OCI-LY3 (cell line): ENCODE results near the gene SCN1B.

Source experiments
- EZH2phosphoT487 ChIP-seq: fragments of 200-600 bp; shearing (Covaris generic); IDR thresholded peaks from 2 replicates; pipeline ENCODE4 v1.6.1; 2018; ENCODE audit warnings: antibody characterized with exemption, mixed run types, low read depth
- TF ChIP-seq, protein P1 (sequence below): fragments of 200-600, 300-600 bp; sonication (generic); IDR thresholded peaks from 2 replicates; pipeline ENCODE4 v1.5.1; 2014; ENCODE audit warnings: antibody characterized with exemption, low read length, low read depth

DNA sequence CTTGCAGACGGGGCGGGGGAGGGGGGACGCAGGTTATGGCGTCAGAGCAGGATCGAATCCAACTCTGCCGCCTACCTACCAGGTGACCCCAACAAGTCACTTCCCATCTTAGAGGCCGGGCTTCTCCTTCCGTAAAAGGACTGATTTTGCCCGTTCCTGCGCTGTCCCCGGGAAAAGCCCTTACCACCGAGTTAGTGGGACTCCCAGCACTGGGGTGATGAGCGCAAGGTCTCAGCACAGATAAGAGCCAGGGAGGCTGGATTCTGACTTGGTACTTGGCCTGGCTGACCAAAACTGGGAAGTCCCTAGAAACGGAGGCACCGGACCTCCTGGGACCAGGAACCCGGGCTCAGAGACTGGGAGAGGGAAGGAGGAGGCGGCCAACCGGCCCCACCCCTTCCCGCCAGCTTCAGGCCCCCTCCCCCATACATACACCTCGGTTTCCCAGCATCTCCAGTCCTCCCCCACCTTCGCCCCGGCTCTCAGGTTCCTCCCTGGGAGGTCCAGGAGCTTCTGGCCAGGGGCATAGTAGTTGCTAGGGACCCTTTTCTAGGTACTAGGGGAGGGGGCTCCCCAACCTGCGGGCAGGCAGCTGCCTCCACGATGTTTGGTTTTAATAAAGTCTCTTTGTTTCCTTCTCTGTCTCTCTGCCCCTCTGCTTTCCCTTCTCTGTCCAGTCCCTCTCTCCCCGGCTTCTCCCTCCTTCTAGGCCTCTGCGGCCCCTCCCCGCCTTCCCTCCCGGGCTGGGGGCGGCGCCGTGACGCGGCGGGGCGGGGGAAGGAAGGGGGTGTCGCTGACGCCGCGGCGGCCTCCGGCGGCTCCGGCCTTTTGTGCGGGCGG is 30.6 kb upstream of the SCN1B start, which contains the start of gene GRAMD1A:
- TF ChIP-seq, protein P1, sequence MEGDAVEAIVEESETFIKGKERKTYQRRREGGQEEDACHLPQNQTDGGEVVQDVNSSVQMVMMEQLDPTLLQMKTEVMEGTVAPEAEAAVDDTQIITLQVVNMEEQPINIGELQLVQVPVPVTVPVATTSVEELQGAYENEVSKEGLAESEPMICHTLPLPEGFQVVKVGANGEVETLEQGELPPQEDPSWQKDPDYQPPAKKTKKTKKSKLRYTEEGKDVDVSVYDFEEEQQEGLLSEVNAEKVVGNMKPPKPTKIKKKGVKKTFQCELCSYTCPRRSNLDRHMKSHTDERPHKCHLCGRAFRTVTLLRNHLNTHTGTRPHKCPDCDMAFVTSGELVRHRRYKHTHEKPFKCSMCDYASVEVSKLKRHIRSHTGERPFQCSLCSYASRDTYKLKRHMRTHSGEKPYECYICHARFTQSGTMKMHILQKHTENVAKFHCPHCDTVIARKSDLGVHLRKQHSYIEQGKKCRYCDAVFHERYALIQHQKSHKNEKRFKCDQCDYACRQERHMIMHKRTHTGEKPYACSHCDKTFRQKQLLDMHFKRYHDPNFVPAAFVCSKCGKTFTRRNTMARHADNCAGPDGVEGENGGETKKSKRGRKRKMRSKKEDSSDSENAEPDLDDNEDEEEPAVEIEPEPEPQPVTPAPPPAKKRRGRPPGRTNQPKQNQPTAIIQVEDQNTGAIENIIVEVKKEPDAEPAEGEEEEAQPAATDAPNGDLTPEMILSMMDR = no peak
- no peak for TF ChIP-seq EZH2phosphoT487
